Measurements from ENCODE around the gene KLHL3.

KLHL3 gene

GRCh38 chr5:137708796-137709559, 26.9 kb downstream of the KLHL3 start:
- DNase-seq (ENCODE audit: low spot score) = no peak

- no peak for DNase-seq (ENCODE audit: low spot score)
These were observed 27.8 kb downstream of the KLHL3 start for GRCh38 chr5:137708062-137708461.

GRCh38 chr5:137706841-137707240, 29.0 kb downstream of the KLHL3 start:
- DNase-seq (ENCODE audit: low spot score) = no peak

- DNase-seq (ENCODE audit: low spot score) = no peak
These were observed 30.8 kb downstream of the KLHL3 start for GRCh38 chr5:137705106-137705505.

- no peak for DNase-seq (ENCODE audit: low spot score)
These were observed 32.3 kb downstream of the KLHL3 start for GRCh38 chr5:137703565-137703964.

- DNase-seq (ENCODE audit: low spot score) = no peak
These were observed 35.6 kb downstream of the KLHL3 start for GRCh38 chr5:137700282-137700680.

GRCh38 chr5:137699336-137700281, 36.3 kb downstream of the KLHL3 start:
- no peak for DNase-seq (ENCODE audit: low spot score)

GRCh38 chr5:137696481-137696880, 39.4 kb downstream of the KLHL3 start:
- DNase-seq (ENCODE audit: low spot score) = peak; percentile 41

GRCh38 chr5:137695651-137696428, 40.0 kb downstream of the KLHL3 start:
- peak; percentile 27 for DNase-seq (ENCODE audit: low spot score)

- no peak for DNase-seq (ENCODE audit: low spot score)
These were observed 41.8 kb downstream of the KLHL3 start for GRCh38 chr5:137693951-137694721.

GRCh38 chr5:137693307-137693950, 42.5 kb downstream of the KLHL3 start:
- DNase-seq (ENCODE audit: low spot score) = no peak

GRCh38 chr5:137689306-137689705, 46.6 kb downstream of the KLHL3 start:
- DNase-seq (ENCODE audit: low spot score) = no peak

GRCh38 chr5:137688210-137688840, 47.6 kb downstream of the KLHL3 start:
- DNase-seq (ENCODE audit: low spot score) = no peak

GRCh38 chr5:137684761-137685160, 51.1 kb downstream of the KLHL3 start:
- DNase-seq (ENCODE audit: low spot score) = no peak

- DNase-seq (ENCODE audit: low spot score) = no peak
These were observed 54.7 kb downstream of the KLHL3 start for GRCh38 chr5:137681191-137681590.

- no peak for DNase-seq (ENCODE audit: low spot score)
These were observed 56.0 kb downstream of the KLHL3 start for GRCh38 chr5:137679910-137680309.

- DNase-seq (ENCODE audit: low spot score) = no peak
These were observed 56.7 kb downstream of the KLHL3 start for GRCh38 chr5:137679195-137679594.

GRCh38 chr5:137672881-137673280, 63.0 kb downstream of the KLHL3 start:
- no peak for DNase-seq (ENCODE audit: low spot score)

GRCh38 chr5:137672001-137672400, 63.9 kb downstream of the KLHL3 start:
- DNase-seq (ENCODE audit: low spot score) = no peak

- no peak for DNase-seq (ENCODE audit: low spot score)
These were observed 66.1 kb downstream of the KLHL3 start for GRCh38 chr5:137669811-137670210.

GRCh38 chr5:137668637-137669036, 67.3 kb downstream of the KLHL3 start:
- DNase-seq (ENCODE audit: low spot score) = no peak
